Neural cell (in vitro differentiated cells): ENCODE measurements around the gene APP.

Experiments
- TAF1 ChIP-seq: IDR thresholded peaks from 2 replicates; pipeline ENCODE4 v1.6.1; 2012; ENCODE audit warnings: low read depth
- TF ChIP-seq, protein P1 (sequence below): fragments of 450-650 bp; IDR thresholded peaks from 2 replicates; pipeline ENCODE4 v1.5.1; 2014; ENCODE audit warnings: antibody characterized with exemption, mild to moderate bottlenecking, moderate library complexity; ENCODE audit not compliant: poor library complexity, severe bottlenecking

DNA sequence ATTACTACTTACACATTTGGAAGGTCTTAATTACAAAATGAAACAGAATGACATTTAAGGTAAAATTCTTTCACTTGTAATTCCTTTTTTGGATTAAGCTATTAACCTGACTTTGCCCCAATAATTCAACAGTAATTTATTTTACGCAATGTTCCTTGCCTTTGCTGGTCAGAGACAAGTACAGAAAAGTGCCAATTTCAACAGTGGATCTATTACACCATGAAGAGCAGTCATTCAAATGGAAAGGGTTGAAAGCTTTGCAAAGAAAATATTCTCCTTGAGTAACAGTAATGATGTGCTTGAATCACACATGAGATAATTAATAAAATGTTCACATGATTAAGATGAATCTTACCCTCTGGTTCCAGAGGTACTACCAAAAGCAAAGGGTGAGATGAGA, 84.7 kb downstream of the APP start:
- TF ChIP-seq, protein P1, sequence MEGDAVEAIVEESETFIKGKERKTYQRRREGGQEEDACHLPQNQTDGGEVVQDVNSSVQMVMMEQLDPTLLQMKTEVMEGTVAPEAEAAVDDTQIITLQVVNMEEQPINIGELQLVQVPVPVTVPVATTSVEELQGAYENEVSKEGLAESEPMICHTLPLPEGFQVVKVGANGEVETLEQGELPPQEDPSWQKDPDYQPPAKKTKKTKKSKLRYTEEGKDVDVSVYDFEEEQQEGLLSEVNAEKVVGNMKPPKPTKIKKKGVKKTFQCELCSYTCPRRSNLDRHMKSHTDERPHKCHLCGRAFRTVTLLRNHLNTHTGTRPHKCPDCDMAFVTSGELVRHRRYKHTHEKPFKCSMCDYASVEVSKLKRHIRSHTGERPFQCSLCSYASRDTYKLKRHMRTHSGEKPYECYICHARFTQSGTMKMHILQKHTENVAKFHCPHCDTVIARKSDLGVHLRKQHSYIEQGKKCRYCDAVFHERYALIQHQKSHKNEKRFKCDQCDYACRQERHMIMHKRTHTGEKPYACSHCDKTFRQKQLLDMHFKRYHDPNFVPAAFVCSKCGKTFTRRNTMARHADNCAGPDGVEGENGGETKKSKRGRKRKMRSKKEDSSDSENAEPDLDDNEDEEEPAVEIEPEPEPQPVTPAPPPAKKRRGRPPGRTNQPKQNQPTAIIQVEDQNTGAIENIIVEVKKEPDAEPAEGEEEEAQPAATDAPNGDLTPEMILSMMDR, result no peak
- TF ChIP-seq TAF1, result no peak
